HG03565 (cell line): Measurements from ENCODE around the gene XPR1.

Source experiments
- ATAC-seq: cut with Tn5 transposase; IDR thresholded peaks from one replicate; pipeline ENCODE4 v1.9.1; 2021; ENCODE audit warnings: mild to moderate bottlenecking, moderate library complexity; ENCODE audit not compliant: unreplicated experiment

The XPR1 gene

DNA sequence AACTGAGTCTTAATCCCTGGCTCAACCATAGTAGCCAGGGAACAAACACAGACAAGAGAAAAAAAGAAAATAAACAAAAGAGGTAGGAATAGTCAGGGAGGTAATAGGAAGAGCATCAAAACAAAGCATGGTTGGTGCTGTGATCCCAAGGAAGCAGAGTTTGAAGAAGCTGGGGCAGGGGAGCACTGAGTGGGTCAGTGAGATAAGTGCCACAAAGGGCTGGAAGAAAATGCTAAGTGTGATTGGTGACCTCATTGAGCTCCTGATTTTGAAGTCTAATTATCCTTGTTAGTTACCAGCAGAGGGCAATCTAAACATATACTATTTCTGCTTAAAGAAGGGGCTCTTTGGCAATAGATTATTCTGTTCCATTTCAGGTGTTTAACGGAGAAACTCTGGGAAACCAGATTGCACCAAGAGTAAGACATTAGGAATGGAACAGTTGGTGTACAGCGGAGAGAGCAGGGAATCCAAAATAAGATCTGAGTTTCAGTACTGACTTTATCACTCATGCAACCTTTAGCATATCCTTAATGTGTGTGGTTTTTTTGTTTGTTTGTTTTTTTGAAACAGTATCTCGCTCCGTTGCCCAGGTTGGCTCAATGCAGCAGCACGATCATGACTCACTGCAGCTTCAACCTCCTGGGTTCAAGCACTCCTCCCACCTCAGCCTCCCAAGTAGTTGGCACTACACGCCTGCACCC, 250.1 kb downstream of the XPR1 start:
- ATAC-seq, result no peak

GRCh38 chr1:180884588-180885300, 252.9 kb downstream of the XPR1 start:
- no peak for ATAC-seq

DNA sequence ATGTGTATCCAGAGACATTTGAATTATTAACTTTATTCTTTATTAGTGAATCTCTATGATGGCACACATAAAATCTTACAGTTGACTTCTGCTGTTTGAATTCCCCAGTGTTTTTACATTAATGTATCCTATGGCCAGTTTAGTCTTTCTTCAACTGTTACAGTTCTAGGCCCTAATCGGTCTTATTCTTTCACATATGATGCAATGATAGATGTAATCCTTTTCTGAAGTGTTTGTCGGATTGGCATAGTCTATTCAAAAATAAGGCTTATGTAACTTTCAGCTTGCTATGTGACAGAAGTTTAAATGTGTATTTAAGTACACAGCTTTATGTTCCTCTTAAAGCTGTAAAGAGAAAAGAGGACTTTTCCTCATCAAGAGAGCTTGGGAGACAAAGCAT, 254.5 kb downstream of the XPR1 start:
- ATAC-seq, result no peak

DNA sequence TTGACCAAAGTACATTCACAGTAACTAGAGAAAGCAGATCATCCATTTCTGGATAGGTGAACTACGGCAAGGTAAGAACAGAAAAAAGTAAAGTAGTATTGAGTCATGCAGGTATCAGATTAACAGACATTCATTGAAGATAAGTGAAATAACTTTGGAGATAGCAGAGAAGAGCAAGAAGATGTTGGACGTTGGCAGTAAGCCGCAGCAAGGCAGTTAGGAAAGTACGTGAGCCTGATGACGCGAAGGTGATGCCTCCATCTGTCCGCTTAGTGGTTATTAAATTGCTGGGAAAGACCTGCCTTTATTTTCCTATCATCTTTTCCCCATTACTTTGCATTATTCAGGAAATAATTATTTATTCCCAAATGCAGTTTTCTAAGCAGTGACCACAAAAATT, 256.0 kb downstream of the XPR1 start:
- no peak for ATAC-seq

DNA sequence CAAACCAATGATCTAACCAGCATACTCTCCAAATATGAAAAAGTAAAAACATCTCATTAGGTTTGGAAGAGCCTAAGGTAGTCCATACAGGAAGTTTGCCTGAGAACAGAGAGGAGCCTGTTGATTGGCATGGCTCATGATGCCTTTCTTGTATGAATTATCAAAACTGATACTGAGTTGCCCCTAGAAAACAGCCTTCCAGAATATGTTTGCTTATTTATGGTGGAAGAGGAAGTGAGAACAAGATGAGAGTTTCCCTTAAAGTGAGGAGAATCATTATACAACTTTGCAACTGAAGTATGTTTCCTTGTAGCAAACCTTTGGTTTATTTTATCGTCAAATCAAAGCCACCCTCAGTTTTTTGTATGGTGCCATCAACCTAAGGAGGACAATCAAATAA, 257.0 kb downstream of the XPR1 start:
- ATAC-seq, result peak; percentile 65

GRCh38 chr1:180889325-180889724, 257.5 kb downstream of the XPR1 start:
- ATAC-seq, result no peak

- no peak for ATAC-seq
Observed at GRCh38 chr1:180892272-180892671, 260.4 kb downstream of the XPR1 start.

GRCh38 chr1:180892675-180893074, 260.9 kb downstream of the XPR1 start:
- no peak for ATAC-seq

DNA sequence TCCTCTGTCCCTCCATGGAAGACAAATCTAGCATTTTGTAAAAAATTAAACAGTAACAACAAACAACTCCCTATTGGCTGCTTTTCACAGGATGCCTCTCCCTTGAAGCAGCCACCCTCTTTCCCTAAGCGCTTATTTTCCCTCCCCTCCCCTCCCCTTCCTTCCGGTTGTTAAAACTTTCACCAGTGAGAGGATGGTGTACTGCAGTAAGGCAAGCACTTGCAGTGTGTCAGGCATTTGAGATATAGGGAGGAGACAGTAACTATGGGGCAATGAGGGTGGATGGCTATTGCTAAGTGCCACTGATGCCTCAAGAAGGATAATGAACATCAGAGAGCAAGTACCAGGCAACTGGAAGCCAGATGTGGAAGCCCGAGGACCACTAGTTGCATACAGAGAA, 261.8 kb downstream of the XPR1 start:
- ATAC-seq, result no peak

GRCh38 chr1:180896161-180896560, 264.3 kb downstream of the XPR1 start:
- no peak for ATAC-seq

DNA sequence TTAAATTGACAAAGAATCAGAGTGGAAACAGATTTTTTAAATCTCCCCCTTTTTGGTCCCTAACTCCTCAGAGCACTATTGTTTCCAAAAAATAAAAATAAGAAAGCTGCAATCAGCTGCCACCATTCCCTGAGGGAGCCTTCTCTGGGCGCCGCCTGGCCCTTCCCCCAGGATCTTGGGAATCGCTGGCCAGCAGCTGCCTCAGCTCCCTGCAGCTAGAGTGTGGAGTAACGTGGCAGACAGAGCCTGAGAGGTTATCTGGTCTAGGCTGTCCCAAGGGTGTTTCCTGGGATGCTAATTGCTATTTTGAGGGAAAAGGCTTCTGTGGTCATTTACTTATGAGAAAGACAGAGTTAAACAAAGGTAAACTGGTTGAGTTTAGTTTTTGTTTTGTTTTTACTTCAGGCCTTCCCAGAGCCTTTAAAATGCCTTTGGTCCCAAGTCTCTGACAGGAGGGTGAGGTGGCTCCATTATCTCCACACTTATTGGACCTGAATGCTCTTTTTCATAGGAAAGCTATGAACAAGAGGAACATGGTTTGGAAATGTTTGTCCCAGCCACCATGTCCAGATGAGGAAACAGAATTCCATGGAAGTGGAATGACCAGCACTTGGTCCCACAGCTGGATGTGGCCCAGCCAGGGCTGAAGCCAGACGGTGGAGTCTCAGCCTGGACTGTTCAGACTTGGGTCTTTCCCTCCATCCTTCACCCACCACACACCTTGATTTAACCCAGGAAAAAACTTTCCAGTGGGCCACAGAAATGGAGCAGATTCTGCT, 266.8 kb downstream of the XPR1 start:
- ATAC-seq, result no peak

- no peak for ATAC-seq
Observed at GRCh38 chr1:180899262-180899661, 267.4 kb downstream of the XPR1 start.

GRCh38 chr1:180901076-180901990, 269.5 kb downstream of the XPR1 start:
- no peak for ATAC-seq

GRCh38 chr1:180902541-180902940, 270.7 kb downstream of the XPR1 start:
- ATAC-seq, result no peak

DNA sequence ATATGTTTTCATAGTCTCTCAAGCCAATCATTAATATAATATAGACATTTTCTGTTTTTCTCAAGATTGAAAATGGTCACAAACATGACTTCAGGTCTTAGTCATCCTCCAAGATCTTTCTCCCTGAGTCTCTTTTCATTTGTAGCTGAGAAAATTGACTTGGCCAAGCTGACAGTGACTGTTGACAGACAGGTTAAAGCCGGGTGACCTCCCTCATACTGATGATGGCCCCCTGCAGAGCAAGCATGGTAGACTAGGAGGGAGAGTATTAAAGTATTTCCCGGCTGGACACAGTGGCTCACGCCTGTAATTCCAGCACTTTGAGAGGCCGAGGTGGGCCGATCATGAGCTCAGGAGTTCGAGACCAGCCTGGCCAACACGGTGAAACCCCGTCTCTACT, 274.1 kb downstream of the XPR1 start:
- no peak for ATAC-seq

DNA sequence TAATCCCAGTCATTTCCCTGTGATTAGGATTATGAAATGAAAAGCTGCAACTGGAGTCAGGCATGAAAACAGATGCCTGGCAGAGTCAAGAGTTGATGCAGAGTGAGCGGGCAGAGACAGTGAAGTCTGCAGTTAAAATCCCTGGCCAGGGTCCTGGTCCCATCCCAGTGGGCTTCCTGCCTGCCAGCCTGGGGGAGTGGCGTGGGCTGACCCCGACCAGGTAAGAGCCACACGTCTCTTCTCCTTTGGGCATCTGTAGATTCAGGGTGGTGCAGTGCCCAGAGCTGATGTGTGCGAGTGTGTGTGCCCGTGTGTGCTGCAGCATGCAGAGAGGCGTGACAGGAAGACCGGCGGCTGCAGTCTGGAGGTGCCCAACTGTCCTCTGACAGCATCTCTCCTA, 274.7 kb downstream of the XPR1 start:
- no peak for ATAC-seq

DNA sequence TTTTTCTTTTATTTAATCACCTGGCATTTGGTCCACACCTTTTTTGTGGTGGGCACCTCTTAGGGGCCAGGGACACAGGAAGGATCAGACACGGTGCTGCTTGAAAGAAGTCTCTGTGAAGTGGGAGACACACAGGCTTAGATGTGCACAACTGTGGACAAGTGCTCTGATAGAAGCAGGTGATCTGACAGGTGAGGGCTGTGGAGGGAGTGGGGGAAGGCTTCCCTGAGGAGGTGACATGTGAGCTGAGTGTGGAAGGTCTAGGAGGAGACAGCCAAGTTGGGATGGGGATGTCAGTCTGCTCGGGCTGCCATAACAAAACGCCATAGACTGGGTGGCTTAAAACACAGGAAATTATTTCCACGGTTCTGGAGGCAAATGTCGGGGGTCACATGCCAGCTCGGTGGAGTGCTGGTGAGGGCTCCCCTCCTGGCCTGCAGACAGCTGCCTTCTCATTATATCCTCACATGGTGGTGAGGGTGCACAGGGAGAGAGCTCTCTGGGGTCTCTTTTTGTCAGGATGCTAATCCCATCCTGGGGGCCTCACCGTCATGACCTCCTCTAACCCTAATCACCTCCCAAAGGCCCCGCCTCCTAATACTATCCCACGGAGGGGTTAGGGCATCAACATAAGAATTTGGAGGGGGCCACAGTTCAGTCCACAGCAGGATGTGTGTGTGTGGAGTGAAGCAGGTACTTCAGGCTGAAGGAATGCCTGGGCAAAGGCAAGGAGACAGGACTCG, 275.7 kb downstream of the XPR1 start:
- no peak for ATAC-seq

DNA sequence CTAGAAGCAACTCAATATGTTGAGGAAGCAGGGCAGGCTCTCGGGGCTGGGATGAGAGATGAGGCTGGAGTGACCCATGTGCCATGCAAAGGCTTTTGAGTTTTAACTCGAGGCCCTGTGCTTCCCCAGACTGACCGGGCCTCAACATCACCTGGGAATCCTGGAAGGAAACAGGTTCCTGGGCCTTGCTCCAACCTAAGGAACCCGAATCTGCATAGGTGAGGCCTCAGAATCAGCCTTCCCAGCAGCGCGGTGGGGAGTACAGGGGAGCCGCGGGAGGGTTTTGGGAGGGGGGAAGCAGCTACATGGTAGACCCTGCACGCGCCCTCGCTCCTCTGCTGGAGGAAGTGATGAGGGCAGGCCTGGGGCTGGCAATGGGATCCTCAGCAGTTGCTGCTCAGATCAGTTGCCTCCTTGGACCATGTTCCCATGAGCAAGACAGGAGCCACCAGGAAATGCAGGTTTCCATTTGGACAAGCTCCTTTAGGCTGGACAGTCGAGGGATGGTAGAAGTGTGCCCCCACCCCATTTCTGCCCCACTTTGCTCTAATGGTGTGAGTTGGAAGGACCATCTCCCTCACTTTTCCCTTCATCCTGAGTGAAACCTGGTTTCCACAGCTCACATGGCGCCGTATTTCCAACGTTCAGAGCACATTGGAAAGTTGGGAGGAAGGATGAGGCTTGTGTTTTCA, 276.4 kb downstream of the XPR1 start:
- no peak for ATAC-seq

DNA sequence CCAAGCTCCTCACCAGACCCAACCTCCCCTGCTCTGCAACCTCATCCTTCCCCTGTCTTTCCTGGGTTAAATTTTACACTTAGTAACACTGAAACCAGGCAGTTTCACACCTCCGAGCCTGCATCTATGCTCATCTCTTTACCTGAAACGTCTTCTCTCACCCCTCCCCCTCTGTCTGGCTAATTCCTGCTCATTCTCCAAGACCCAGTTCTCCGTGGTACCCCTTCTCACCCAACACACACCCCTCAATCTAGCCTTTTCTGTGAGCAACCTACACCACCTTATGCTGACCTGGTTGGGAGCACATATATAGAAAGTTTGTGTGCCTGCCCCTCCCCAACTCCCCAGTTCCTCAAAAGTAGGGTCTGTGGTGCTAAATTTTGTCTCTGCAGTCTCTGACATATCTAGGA, 277.2 kb downstream of the XPR1 start:
- ATAC-seq, result no peak
